PC-9 (cell line): ENCODE measurements around the gene SPDYE3.

ENCODE experiments used
- EZH2 ChIP-seq: fragments of 200-600 bp; sonication (generic); IDR thresholded peaks from 2 replicates; pipeline ENCODE4 v1.8.0; 2017; ENCODE audit warnings: antibody characterized with exemption, low read depth
- TF ChIP-seq, protein P1 (sequence below): fragments of 200-600 bp; sonication (generic); conservative IDR thresholded peaks from 2 replicates; pipeline ENCODE4 v1.6.1; 2017; ENCODE audit warnings: mixed run types, antibody characterized with exemption, mild to moderate bottlenecking, moderate library complexity

DNA sequence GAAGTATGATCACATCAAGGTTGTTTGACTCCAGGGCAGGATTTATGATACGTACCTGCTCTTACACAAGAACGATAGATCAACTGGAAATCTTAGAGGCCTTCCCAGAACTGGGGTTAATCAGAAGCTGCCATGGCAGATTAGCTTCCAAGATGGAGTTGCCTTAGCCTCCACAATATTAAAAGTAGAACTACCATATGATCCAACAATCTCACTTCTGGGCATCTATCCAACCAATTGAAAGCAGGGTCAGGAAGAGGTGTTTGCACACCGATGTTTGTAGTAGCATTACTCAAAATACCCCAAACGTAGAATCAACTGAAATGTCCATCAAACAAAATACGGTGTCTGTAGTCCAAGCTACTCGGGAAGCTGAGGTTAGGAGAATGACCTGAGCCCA lies 57.0 kb downstream of the SPDYE3 start:
- no peak for TF ChIP-seq EZH2
- TF ChIP-seq, protein P1, sequence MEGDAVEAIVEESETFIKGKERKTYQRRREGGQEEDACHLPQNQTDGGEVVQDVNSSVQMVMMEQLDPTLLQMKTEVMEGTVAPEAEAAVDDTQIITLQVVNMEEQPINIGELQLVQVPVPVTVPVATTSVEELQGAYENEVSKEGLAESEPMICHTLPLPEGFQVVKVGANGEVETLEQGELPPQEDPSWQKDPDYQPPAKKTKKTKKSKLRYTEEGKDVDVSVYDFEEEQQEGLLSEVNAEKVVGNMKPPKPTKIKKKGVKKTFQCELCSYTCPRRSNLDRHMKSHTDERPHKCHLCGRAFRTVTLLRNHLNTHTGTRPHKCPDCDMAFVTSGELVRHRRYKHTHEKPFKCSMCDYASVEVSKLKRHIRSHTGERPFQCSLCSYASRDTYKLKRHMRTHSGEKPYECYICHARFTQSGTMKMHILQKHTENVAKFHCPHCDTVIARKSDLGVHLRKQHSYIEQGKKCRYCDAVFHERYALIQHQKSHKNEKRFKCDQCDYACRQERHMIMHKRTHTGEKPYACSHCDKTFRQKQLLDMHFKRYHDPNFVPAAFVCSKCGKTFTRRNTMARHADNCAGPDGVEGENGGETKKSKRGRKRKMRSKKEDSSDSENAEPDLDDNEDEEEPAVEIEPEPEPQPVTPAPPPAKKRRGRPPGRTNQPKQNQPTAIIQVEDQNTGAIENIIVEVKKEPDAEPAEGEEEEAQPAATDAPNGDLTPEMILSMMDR, result no peak
